Measurements from ENCODE around the gene CBR3. TPM values are rescaled to one million over a fixed set of nuclear protein-coding genes. Genes with fewer than 3 reads are reported as not detected.

CBR3 gene
- total RNA-seq, 1 experiment from 2014 or later, result 1.7 TPM

DNA sequence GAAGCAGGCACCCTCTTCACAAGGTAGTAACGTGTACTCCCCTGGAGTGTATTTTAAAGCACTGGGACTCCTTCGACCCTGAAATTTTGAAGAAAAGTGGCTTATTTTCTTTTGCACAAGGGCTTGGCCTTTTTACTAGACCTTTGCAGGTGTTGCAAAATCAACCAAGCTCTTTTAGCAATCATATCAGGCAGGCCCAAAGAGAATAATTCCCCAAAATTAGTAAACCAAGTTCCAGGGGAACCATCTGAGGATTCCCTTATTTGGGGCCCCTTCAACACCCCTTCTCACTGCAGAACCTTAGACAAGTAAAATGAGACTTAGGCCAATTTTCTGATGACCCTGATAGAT lies 36.7 kb upstream of the CBR3 start:
- Histone ChIP-seq H3K9ac (ENCODE audit: low read length) (no peak overlapping the region), H3K36me3 (ENCODE audit: control insufficient read depth in 1 of 2, insufficient read depth in 2 of 2, low read length in 2 of 2) (no peaks in the 10 kb centered on the region), H2AFZ (ENCODE audit: low read depth, low read length, poor library complexity, severe bottlenecking) (no peak overlapping the region), H3K27ac (ENCODE audit: low read depth, low read length) (no peak overlapping the region), H3K9me2 (ENCODE audit: insufficient read depth) (no peaks in the 10 kb centered on the region), H3K4me1 (ENCODE audit: control insufficient read depth in 1 of 2, insufficient read depth in 2 of 2, low read length in 2 of 2) (peaks cover 0 to 5% of the 10 kb centered on the region in 2 experiments; a peak in 1 of 4 replicates), H4K20me1 (ENCODE audit: insufficient read depth) (no peaks in the 10 kb centered on the region), H3K4me2 (ENCODE audit: low read length) (no peak overlapping the region), H3K4me3 (replicated peaks in 1 of 2; ENCODE audit: low read depth in 1 of 2, low read length in 2 of 2) (no peak overlapping the region), H3K9me3 (ENCODE audit: control insufficient read depth in 1 of 2, insufficient read depth in 1 of 2, low read depth in 1 of 2, low read length in 2 of 2) (peaks cover 8 to 10% of the 10 kb centered on the region in 2 experiments; a peak in 2 of 4 replicates), H3K79me2 (ENCODE audit: insufficient read depth, low read length) (no peaks in the 10 kb centered on the region), H3K27me3 (ENCODE audit: insufficient read depth, low read length) (no peaks in the 10 kb centered on the region)
- POLR2A ChIA-PET, result no interaction called here
- DNase-seq (ENCODE audit: low read depth, low spot score) (no peak), ATAC-seq (no peak)
- RAD21 ChIA-PET (ENCODE audit: low non-redundant PET in 1 of 2, low total read pairs in 2 of 2, uncharacterized antibody in 2 of 2, unreplicated experiment in 2 of 2), result no interaction called here
- CTCF ChIA-PET, result no interaction called here
- no TSS peak for BruUV-seq (replicated peaks)
- intact Hi-C loops (cut with micrococcal nuclease), result no loop called here
- no peak for TF ChIP-seq JUND (IDR thresholded peaks at IDR 0.05)

DNA sequence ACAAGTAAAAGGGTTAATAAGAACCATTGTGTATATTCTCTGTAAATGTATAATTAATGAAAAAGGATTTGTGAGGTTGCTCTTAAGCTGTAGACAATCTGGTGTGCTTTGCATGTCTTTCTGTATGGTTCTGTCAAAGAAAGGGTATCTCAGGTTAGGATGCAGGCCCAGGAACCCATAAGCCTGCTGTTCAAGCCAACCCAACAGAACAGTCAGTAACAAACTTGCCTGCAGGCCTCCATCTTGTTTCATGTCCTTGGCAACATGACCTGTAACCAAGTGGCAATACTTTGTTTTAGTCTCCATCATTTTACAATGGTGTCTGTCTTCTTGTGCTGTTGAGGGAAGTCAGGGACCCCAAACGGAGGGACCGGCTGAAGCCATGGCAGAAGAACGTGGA lies 35.9 kb upstream of the CBR3 start:
- no TSS peak for BruUV-seq (replicated peaks)
- DNase-seq (ENCODE audit: low read depth, low spot score) (no peak), ATAC-seq (no peak)
- Histone ChIP-seq H3K4me3 (replicated peaks in 1 of 2; ENCODE audit: low read depth in 1 of 2, low read length in 2 of 2) (no peak overlapping the region), H3K9me3 (ENCODE audit: control insufficient read depth in 1 of 2, insufficient read depth in 1 of 2, low read depth in 1 of 2, low read length in 2 of 2) (peaks cover 2 to 3% of the 10 kb centered on the region in 2 experiments; a peak in 2 of 4 replicates), H3K4me2 (ENCODE audit: low read length) (no peak overlapping the region), H3K79me2 (ENCODE audit: insufficient read depth, low read length) (no peaks in the 10 kb centered on the region), H3K27ac (ENCODE audit: low read depth, low read length) (no peak overlapping the region), H3K9me2 (ENCODE audit: insufficient read depth) (no peaks in the 10 kb centered on the region), H4K20me1 (ENCODE audit: insufficient read depth) (no peaks in the 10 kb centered on the region), H3K9ac (ENCODE audit: low read length) (no peak overlapping the region), H3K4me1 (ENCODE audit: control insufficient read depth in 1 of 2, insufficient read depth in 2 of 2, low read length in 2 of 2) (peaks cover 0 to 7% of the 10 kb centered on the region in 2 experiments; a peak in 2 of 4 replicates), H3K36me3 (ENCODE audit: control insufficient read depth in 1 of 2, insufficient read depth in 2 of 2, low read length in 2 of 2) (no peaks in the 10 kb centered on the region), H2AFZ (ENCODE audit: low read depth, low read length, poor library complexity, severe bottlenecking) (no peak overlapping the region), H3K27me3 (ENCODE audit: insufficient read depth, low read length) (no peaks in the 10 kb centered on the region)
- ChIA-PET RAD21 (ENCODE audit: low non-redundant PET in 1 of 2, low total read pairs in 2 of 2, uncharacterized antibody in 2 of 2, unreplicated experiment in 2 of 2) (no interaction called here), POLR2A (no interaction called here), CTCF (no interaction called here)
- intact Hi-C loops (cut with micrococcal nuclease), result no loop called here
- TF ChIP-seq CEBPB (IDR thresholded peaks at IDR 0.05; ENCODE audit: low read depth) (no peak), POLR2AphosphoS5 (IDR thresholded peaks at IDR 0.05; ENCODE audit: low read depth, low read length) (no peak), JUND (IDR thresholded peaks at IDR 0.05) (no peak), SRF (IDR thresholded peaks at IDR 0.05; ENCODE audit: low read depth) (no peak), ZFX (IDR thresholded peaks at IDR 0.05) (no peak), EZH2phosphoT487 (IDR thresholded peaks at IDR 0.05; ENCODE audit: borderline replicate concordance) (no peak), EGR1 (IDR thresholded peaks at IDR 0.05; ENCODE audit: low read depth) (no peak), ELF1 (IDR thresholded peaks at IDR 0.05; ENCODE audit: borderline replicate concordance, low read depth) (no peak), SP1 (IDR thresholded peaks at IDR 0.05; ENCODE audit: low read depth) (no peak), RAD21 (IDR thresholded peaks at IDR 0.05; ENCODE audit: low read depth) (no peak), SIN3A (IDR thresholded peaks at IDR 0.05; ENCODE audit: low read depth) (no peak), EZH2 (IDR thresholded peaks at IDR 0.05) (no peak), POLR2A (IDR thresholded peaks at IDR 0.05; ENCODE audit: borderline replicate concordance, extremely low read depth, insufficient read depth, insufficient read length) (no peak), ZNF274 (IDR thresholded peaks at IDR 0.05; ENCODE audit: low read depth, low read length) (no peak)
- TF ChIP-seq, protein P1, sequence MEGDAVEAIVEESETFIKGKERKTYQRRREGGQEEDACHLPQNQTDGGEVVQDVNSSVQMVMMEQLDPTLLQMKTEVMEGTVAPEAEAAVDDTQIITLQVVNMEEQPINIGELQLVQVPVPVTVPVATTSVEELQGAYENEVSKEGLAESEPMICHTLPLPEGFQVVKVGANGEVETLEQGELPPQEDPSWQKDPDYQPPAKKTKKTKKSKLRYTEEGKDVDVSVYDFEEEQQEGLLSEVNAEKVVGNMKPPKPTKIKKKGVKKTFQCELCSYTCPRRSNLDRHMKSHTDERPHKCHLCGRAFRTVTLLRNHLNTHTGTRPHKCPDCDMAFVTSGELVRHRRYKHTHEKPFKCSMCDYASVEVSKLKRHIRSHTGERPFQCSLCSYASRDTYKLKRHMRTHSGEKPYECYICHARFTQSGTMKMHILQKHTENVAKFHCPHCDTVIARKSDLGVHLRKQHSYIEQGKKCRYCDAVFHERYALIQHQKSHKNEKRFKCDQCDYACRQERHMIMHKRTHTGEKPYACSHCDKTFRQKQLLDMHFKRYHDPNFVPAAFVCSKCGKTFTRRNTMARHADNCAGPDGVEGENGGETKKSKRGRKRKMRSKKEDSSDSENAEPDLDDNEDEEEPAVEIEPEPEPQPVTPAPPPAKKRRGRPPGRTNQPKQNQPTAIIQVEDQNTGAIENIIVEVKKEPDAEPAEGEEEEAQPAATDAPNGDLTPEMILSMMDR (IDR thresholded peaks at IDR 0.05 in 2 of 3, conservative IDR thresholded peaks at IDR 0.05 in 1 of 3; ENCODE audit: borderline replicate concordance in 1 of 3, insufficient read depth in 1 of 3, low read depth in 2 of 3, low read length in 2 of 3), result no peak
- TF ChIP-seq, protein P2, sequence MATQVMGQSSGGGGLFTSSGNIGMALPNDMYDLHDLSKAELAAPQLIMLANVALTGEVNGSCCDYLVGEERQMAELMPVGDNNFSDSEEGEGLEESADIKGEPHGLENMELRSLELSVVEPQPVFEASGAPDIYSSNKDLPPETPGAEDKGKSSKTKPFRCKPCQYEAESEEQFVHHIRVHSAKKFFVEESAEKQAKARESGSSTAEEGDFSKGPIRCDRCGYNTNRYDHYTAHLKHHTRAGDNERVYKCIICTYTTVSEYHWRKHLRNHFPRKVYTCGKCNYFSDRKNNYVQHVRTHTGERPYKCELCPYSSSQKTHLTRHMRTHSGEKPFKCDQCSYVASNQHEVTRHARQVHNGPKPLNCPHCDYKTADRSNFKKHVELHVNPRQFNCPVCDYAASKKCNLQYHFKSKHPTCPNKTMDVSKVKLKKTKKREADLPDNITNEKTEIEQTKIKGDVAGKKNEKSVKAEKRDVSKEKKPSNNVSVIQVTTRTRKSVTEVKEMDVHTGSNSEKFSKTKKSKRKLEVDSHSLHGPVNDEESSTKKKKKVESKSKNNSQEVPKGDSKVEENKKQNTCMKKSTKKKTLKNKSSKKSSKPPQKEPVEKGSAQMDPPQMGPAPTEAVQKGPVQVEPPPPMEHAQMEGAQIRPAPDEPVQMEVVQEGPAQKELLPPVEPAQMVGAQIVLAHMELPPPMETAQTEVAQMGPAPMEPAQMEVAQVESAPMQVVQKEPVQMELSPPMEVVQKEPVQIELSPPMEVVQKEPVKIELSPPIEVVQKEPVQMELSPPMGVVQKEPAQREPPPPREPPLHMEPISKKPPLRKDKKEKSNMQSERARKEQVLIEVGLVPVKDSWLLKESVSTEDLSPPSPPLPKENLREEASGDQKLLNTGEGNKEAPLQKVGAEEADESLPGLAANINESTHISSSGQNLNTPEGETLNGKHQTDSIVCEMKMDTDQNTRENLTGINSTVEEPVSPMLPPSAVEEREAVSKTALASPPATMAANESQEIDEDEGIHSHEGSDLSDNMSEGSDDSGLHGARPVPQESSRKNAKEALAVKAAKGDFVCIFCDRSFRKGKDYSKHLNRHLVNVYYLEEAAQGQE (IDR thresholded peaks at IDR 0.05; ENCODE audit: low read depth), result no peak
- TF ChIP-seq, protein P3, sequence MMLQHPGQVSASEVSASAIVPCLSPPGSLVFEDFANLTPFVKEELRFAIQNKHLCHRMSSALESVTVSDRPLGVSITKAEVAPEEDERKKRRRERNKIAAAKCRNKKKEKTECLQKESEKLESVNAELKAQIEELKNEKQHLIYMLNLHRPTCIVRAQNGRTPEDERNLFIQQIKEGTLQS (IDR thresholded peaks at IDR 0.05), result no peak

All from HCT116 (cell line).